Neuron (in vitro differentiated cells): Measurements from ENCODE around the gene AMELX.

Source experiments
- H2AFZ ChIP-seq: one replicate; pipeline ENCODE4 v1.6.1; 2013; ENCODE audit warnings: low read depth, mild to moderate bottlenecking, inconsistent platforms, low read length, moderate library complexity
- H3K27me3 ChIP-seq: one replicate; pipeline ENCODE4 v1.6.1; 2013; ENCODE audit warnings: low read length; ENCODE audit not compliant: insufficient read depth
- H3K36me3 ChIP-seq: one replicate; pipeline ENCODE4 v1.6.1; 2013; ENCODE audit warnings: low read length; ENCODE audit not compliant: insufficient read depth
- H3K4me1 ChIP-seq: one replicate; pipeline ENCODE4 v1.6.1; 2013; ENCODE audit warnings: low read length; ENCODE audit not compliant: insufficient read depth
- H3K4me3 ChIP-seq: 2 replicates; pipeline ENCODE4 v1.5.1; 2013; ENCODE audit warnings: mild to moderate bottlenecking, low read length, moderate library complexity
- H3K9me3 ChIP-seq: one replicate; pipeline ENCODE4 v1.6.1; 2013; ENCODE audit warnings: low read length

Gene AMELX

GRCh38 chrX:11293113-11293512 is at the start of gene AMELX:
Gene AMELX, plus strand, starts transcription at chrX:11293413. Its CDS starts 1,376 bp downstream, at chrX:11294789.
- peaks cover 4% of the 10 kb centered on the region for H3K4me1 ChIP-seq
- H2AFZ ChIP-seq = no peak within 1 kb of the TSS
- H3K27me3 ChIP-seq = peaks cover 2% of the 10 kb centered on the region
- H3K9me3 ChIP-seq = no peaks in the 10 kb centered on the region
- no peak within 1 kb of the TSS for H3K4me3 ChIP-seq
- no peaks in the 10 kb centered on the region for H3K36me3 ChIP-seq

- H3K9me3 ChIP-seq = no peaks in the 10 kb centered on the region
- H3K27me3 ChIP-seq = no peaks in the 10 kb centered on the region
- H3K4me3 ChIP-seq = no peak overlapping the region
- H3K36me3 ChIP-seq = no peaks in the 10 kb centered on the region
- H3K4me1 ChIP-seq = no peaks in the 10 kb centered on the region
- H2AFZ ChIP-seq = no peak overlapping the region
Observed at GRCh38 chrX:11244636-11245035, 48.6 kb upstream of the AMELX start.

GRCh38 chrX:11254417-11255109 is 38.6 kb upstream of the AMELX start:
- no peaks in the 10 kb centered on the region for H3K27me3 ChIP-seq
- no peak overlapping the region for H3K4me3 ChIP-seq
- H3K36me3 ChIP-seq = no peaks in the 10 kb centered on the region
- H2AFZ ChIP-seq = no peak overlapping the region
- no peaks in the 10 kb centered on the region for H3K9me3 ChIP-seq
- H3K4me1 ChIP-seq = no peaks in the 10 kb centered on the region

GRCh38 chrX:11257290-11257689 is 35.9 kb upstream of the AMELX start:
- Histone ChIP-seq H3K4me1 (no peaks in the 10 kb centered on the region), H3K4me3 (no peak overlapping the region), H3K9me3 (no peaks in the 10 kb centered on the region), H3K36me3 (no peaks in the 10 kb centered on the region), H3K27me3 (no peaks in the 10 kb centered on the region), H2AFZ (no peak overlapping the region)

GRCh38 chrX:11257711-11258110 is 35.5 kb upstream of the AMELX start:
- Histone ChIP-seq H3K9me3 (no peaks in the 10 kb centered on the region), H3K27me3 (no peaks in the 10 kb centered on the region), H3K36me3 (no peaks in the 10 kb centered on the region), H3K4me1 (no peaks in the 10 kb centered on the region), H3K4me3 (no peak overlapping the region), H2AFZ (no peak overlapping the region)

GRCh38 chrX:11259437-11259836 is 33.8 kb upstream of the AMELX start:
- Histone ChIP-seq H2AFZ (no peak overlapping the region), H3K36me3 (no peaks in the 10 kb centered on the region), H3K4me1 (no peaks in the 10 kb centered on the region), H3K4me3 (no peak overlapping the region), H3K9me3 (no peaks in the 10 kb centered on the region), H3K27me3 (no peaks in the 10 kb centered on the region)

GRCh38 chrX:11261260-11261659 is 32.0 kb upstream of the AMELX start:
- H3K36me3 ChIP-seq = no peaks in the 10 kb centered on the region

GRCh38 chrX:11264925-11265324 is 28.3 kb upstream of the AMELX start:
- no peaks in the 10 kb centered on the region for H3K36me3 ChIP-seq
- peaks cover 10% of the 10 kb centered on the region for H3K4me1 ChIP-seq
- H3K9me3 ChIP-seq = no peaks in the 10 kb centered on the region
- no peaks in the 10 kb centered on the region for H3K27me3 ChIP-seq
- no peak overlapping the region for H2AFZ ChIP-seq
- no peak overlapping the region for H3K4me3 ChIP-seq

More at GRCh38 chrX:11261260-11261659, 32.0 kb upstream of the AMELX start:
- no peaks in the 10 kb centered on the region for H3K9me3 ChIP-seq
- no peaks in the 10 kb centered on the region for H3K27me3 ChIP-seq
- peaks cover 10% of the 10 kb centered on the region for H3K4me1 ChIP-seq
- H2AFZ ChIP-seq = no peak overlapping the region
- H3K4me3 ChIP-seq = no peak overlapping the region

GRCh38 chrX:11265352-11265751 is 27.9 kb upstream of the AMELX start:
- Histone ChIP-seq H3K9me3 (no peaks in the 10 kb centered on the region), H3K36me3 (no peaks in the 10 kb centered on the region), H3K4me1 (peaks cover 10% of the 10 kb centered on the region), H3K27me3 (no peaks in the 10 kb centered on the region), H2AFZ (no peak overlapping the region), H3K4me3 (no peak overlapping the region)

- H2AFZ ChIP-seq = no peak overlapping the region
- H3K4me3 ChIP-seq = no peak overlapping the region
- no peaks in the 10 kb centered on the region for H3K9me3 ChIP-seq
- no peaks in the 10 kb centered on the region for H3K36me3 ChIP-seq
- peaks cover 10% of the 10 kb centered on the region for H3K4me1 ChIP-seq
- H3K27me3 ChIP-seq = no peaks in the 10 kb centered on the region
Observed at GRCh38 chrX:11266573-11267003, 26.6 kb upstream of the AMELX start.

- H3K9me3 ChIP-seq = no peaks in the 10 kb centered on the region
- H2AFZ ChIP-seq = no peak overlapping the region
- peaks cover 10% of the 10 kb centered on the region for H3K4me1 ChIP-seq
- no peaks in the 10 kb centered on the region for H3K27me3 ChIP-seq
- H3K4me3 ChIP-seq = no peak overlapping the region
- no peaks in the 10 kb centered on the region for H3K36me3 ChIP-seq
Observed at GRCh38 chrX:11267425-11267824, 25.8 kb upstream of the AMELX start.

GRCh38 chrX:11269006-11269405 is 24.2 kb upstream of the AMELX start:
- H3K27me3 ChIP-seq = no peaks in the 10 kb centered on the region
- H3K36me3 ChIP-seq = no peaks in the 10 kb centered on the region
- H3K4me3 ChIP-seq = no peak overlapping the region
- no peaks in the 10 kb centered on the region for H3K9me3 ChIP-seq
- H2AFZ ChIP-seq = no peak overlapping the region
- peaks cover 10% of the 10 kb centered on the region for H3K4me1 ChIP-seq

- Histone ChIP-seq H3K27me3 (no peaks in the 10 kb centered on the region), H3K4me3 (no peak overlapping the region), H3K4me1 (peaks cover 7% of the 10 kb centered on the region), H3K9me3 (no peaks in the 10 kb centered on the region), H3K36me3 (no peaks in the 10 kb centered on the region), H2AFZ (no peak overlapping the region)
Observed at GRCh38 chrX:11269996-11270395, 23.2 kb upstream of the AMELX start.

GRCh38 chrX:11272290-11272689 is 20.9 kb upstream of the AMELX start:
- H3K4me3 ChIP-seq = no peak overlapping the region
- no peaks in the 10 kb centered on the region for H3K9me3 ChIP-seq
- no peaks in the 10 kb centered on the region for H3K27me3 ChIP-seq
- H3K4me1 ChIP-seq = no peaks in the 10 kb centered on the region
- no peaks in the 10 kb centered on the region for H3K36me3 ChIP-seq
- no peak overlapping the region for H2AFZ ChIP-seq
